Liver (tissue), 9 donors: Measurements from ENCODE around the gene TAB2. TPM values are rescaled to one million over a fixed set of nuclear protein-coding genes. Genes with fewer than 3 reads are reported as not detected.

ENCODE experiments used
- DNase-seq: peaks from one replicate; pipeline ENCODE4 v3.0.0-alpha.2; 2017; ENCODE audit warnings: low spot score
- H3K27ac ChIP-seq, 2 donors: one replicate each; pipeline ENCODE4 v1.7.0; 2013; ENCODE audit warnings: inconsistent platforms in 2 of 2, low read length in 2 of 2, control low read depth in 1 of 2, low read depth in 1 of 2, mild to moderate bottlenecking in 1 of 2
- H3K27me3 ChIP-seq, 4 donors: one replicate each; pipeline versions ENCODE4 v1.6.1 to v1.7.0; 2013; ENCODE audit warnings: low read length in 3 of 4, inconsistent platforms in 1 of 4, mild to moderate bottlenecking in 1 of 4, moderate library complexity in 1 of 4; ENCODE audit not compliant: control insufficient read depth in 4 of 4, insufficient read depth in 4 of 4
- H3K36me3 ChIP-seq, 4 donors: one replicate each; pipeline versions ENCODE4 v1.6.1 to v1.7.0; 2013; ENCODE audit warnings: low read length in 3 of 4, mild to moderate bottlenecking in 3 of 4, low read depth in 1 of 4, moderate library complexity in 1 of 4; ENCODE audit not compliant: control insufficient read depth in 4 of 4, insufficient read depth in 3 of 4
- H3K4me1 ChIP-seq, 4 donors: one replicate each; pipeline versions ENCODE4 v1.6.1 to v1.7.0; 2013; ENCODE audit warnings: low read length in 3 of 4, mild to moderate bottlenecking in 3 of 4, moderate library complexity in 1 of 4; ENCODE audit not compliant: control insufficient read depth in 4 of 4, insufficient read depth in 4 of 4
- H3K4me3 ChIP-seq, 3 donors: one replicate each; pipeline versions ENCODE4 v1.6.1 to v1.7.0; 2013; ENCODE audit warnings: low read length in 3 of 3, control low read depth in 1 of 3, low read depth in 1 of 3, mild to moderate bottlenecking in 1 of 3
- H3K9ac ChIP-seq, 2 donors: one replicate each; pipeline ENCODE4 v1.7.0; 2013; ENCODE audit warnings: low read length in 2 of 2, mild to moderate bottlenecking in 2 of 2, moderate library complexity in 2 of 2, control low read depth in 1 of 2, low read depth in 1 of 2
- H3K9me3 ChIP-seq, 4 donors: one replicate each; pipeline versions ENCODE4 v1.6.1 to v1.7.0; 2013; ENCODE audit warnings: low read length in 3 of 4; ENCODE audit not compliant: control insufficient read depth in 4 of 4
- EGR1 ChIP-seq, 2 donors: IDR thresholded peaks; 2 replicates each; pipeline ENCODE4 v1.6.1; 2016 to 2018; ENCODE audit warnings: antibody characterized with exemption in 2 of 2, low read depth in 2 of 2
- FOXA1 ChIP-seq: IDR thresholded peaks from 2 replicates; pipeline ENCODE4 v1.6.1; 2016; ENCODE audit warnings: antibody characterized with exemption
- FOXA2 ChIP-seq: IDR thresholded peaks from 2 replicates; pipeline ENCODE4 v1.6.1; 2016; ENCODE audit warnings: antibody characterized with exemption
- GABPA ChIP-seq, 2 donors: IDR thresholded peaks in 1 of 2; conservative IDR thresholded peaks in 1 of 2; 2 replicates each; pipeline ENCODE4 v1.6.1; 2016; ENCODE audit warnings: antibody characterized with exemption in 2 of 2, mild to moderate bottlenecking in 1 of 2, moderate library complexity in 1 of 2
- HNF4A ChIP-seq, 2 donors: conservative IDR thresholded peaks; 2 replicates each; pipeline ENCODE4 v1.6.1; 2016; ENCODE audit warnings: antibody characterized with exemption in 2 of 2, mild to moderate bottlenecking in 2 of 2
- HNF4G ChIP-seq: IDR thresholded peaks from 2 replicates; pipeline ENCODE4 v1.6.1; 2016; ENCODE audit warnings: antibody characterized with exemption
- JUND ChIP-seq, 2 donors: IDR thresholded peaks; 2 replicates each; pipeline ENCODE4 v1.6.1; 2016; ENCODE audit warnings: antibody characterized with exemption in 2 of 2
- NR2F2 ChIP-seq: IDR thresholded peaks from 2 replicates; pipeline ENCODE4 v1.6.1; 2016; ENCODE audit warnings: antibody characterized with exemption
- RAD21 ChIP-seq, 2 donors: IDR thresholded peaks; 2 replicates each; pipeline ENCODE4 v1.6.1; 2016; ENCODE audit warnings: antibody characterized with exemption in 2 of 2, mild to moderate bottlenecking in 2 of 2
- SP1 ChIP-seq: IDR thresholded peaks from 2 replicates; pipeline ENCODE4 v1.6.1; 2018; ENCODE audit warnings: antibody characterized with exemption, mild to moderate bottlenecking
- TAF1 ChIP-seq: conservative IDR thresholded peaks from 2 replicates; pipeline ENCODE4 v1.6.1; 2016; ENCODE audit warnings: antibody characterized with exemption, mild to moderate bottlenecking
- YY1 ChIP-seq: IDR thresholded peaks from 2 replicates; pipeline ENCODE4 v1.6.1; 2016; ENCODE audit warnings: antibody characterized with exemption, mild to moderate bottlenecking
- WGBS: extraction: QIAGEN DNeasy Blood & Tissue Kit; methylation state at CpG from one replicate; pipeline ENCODE4 v1.1.7; 2013; 5-methylcytosine and 5-hydroxymethylcytosine counted together
- polyA plus RNA-seq, 2 donors: library from polyadenylated mRNA; stranded (reverse) in 1 of 2; unstranded in 1 of 2; fragments of 200-250 nt in 1 of 2; fragments of >200 nt in 1 of 2; fragmentation: Nextera tagmentation in 1 of 2; extraction: Ambion mirVana in 1 of 2; gene quantifications; one replicate each; pipeline versions ENCODE4 v1.2.1 to v1.2.3, GENCODE V29; 2013 to 2015
- total RNA-seq, 2 donors: library from RNA; depleted of rRNA; stranded (reverse); fragments of >200 nt; gene quantifications; one replicate each; pipeline ENCODE4 v1.2.3, GENCODE V29; 2014
- TF ChIP-seq, protein P1 (sequence below): IDR thresholded peaks from 2 replicates; pipeline ENCODE4 v1.6.1; 2016; ENCODE audit warnings: antibody characterized with exemption
- TF ChIP-seq, protein P2 (sequence below): IDR thresholded peaks from 2 replicates; pipeline ENCODE4 v1.6.1; 2016; ENCODE audit warnings: antibody characterized with exemption
- TF ChIP-seq, protein P3 (sequence below): IDR thresholded peaks from 2 replicates; pipeline ENCODE4 v1.6.1; 2016; ENCODE audit warnings: antibody characterized with exemption, mild to moderate bottlenecking
- TF ChIP-seq, protein P4 (sequence below): fragments of 150-350 bp; IDR thresholded peaks from 2 replicates; pipeline ENCODE4 v1.5.1; 2017; ENCODE audit warnings: improper control_type of control experiment, low read depth, low read length; ENCODE audit not compliant: missing input control
- TF ChIP-seq, protein P5 (sequence below): IDR thresholded peaks from 2 replicates; pipeline ENCODE4 v1.6.1; 2016; ENCODE audit warnings: antibody characterized with exemption
- donor health status: healthy.
- donor health status: healthy.
- donor health status: healthy.
- donor health status: healthy.
- donor health status: healthy.

Gene TAB2
- total and polyA plus RNA-seq, 4 donors = 10.5 to 25.6 (median 18.0) TPM

DNA sequence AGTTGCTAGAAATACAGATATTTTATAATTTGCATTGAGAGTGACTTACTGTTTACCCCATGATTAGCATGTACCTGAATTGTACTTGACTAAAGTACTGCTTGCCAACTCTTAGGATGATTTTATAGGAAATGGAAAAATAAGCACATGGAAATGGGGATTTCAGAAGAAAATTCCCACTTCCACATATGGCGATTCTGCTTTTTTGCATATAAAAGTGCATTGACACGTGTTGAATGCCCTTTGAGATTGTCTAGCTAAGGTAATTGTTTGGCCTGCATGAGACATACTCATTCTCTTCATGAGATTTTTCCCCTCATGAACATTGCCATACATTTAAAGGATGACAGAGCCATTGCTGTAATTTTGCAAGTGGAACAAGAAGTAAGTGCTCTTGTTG is 10.1 kb downstream of the TAB2 start:
- Histone ChIP-seq H3K36me3 (no peaks in the 10 kb centered on the region), H3K9ac (no peak overlapping the region), H3K4me1 (peaks cover 5 to 29% (median 19%) of the 10 kb centered on the region in 4 donors), H3K27ac (no peak overlapping the region), H3K9me3 (no peaks in the 10 kb centered on the region), H3K27me3 (no peaks in the 10 kb centered on the region), H3K4me3 (no peak overlapping the region)
- TF ChIP-seq FOXA1 = no peak
- TF ChIP-seq YY1 = no peak
- TF ChIP-seq, protein P1, sequence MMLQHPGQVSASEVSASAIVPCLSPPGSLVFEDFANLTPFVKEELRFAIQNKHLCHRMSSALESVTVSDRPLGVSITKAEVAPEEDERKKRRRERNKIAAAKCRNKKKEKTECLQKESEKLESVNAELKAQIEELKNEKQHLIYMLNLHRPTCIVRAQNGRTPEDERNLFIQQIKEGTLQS = no peak
- TF ChIP-seq FOXA2 = no peak
- TF ChIP-seq, protein P2, sequence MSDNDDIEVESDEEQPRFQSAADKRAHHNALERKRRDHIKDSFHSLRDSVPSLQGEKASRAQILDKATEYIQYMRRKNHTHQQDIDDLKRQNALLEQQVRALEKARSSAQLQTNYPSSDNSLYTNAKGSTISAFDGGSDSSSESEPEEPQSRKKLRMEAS = no peak
- no peak for TF ChIP-seq JUND (IDR thresholded peaks at IDR 0.05)
- TF ChIP-seq HNF4G = no peak
- no peak for TF ChIP-seq RAD21 (IDR thresholded peaks at IDR 0.05)
- TF ChIP-seq TAF1 = no peak
- TF ChIP-seq, protein P3, sequence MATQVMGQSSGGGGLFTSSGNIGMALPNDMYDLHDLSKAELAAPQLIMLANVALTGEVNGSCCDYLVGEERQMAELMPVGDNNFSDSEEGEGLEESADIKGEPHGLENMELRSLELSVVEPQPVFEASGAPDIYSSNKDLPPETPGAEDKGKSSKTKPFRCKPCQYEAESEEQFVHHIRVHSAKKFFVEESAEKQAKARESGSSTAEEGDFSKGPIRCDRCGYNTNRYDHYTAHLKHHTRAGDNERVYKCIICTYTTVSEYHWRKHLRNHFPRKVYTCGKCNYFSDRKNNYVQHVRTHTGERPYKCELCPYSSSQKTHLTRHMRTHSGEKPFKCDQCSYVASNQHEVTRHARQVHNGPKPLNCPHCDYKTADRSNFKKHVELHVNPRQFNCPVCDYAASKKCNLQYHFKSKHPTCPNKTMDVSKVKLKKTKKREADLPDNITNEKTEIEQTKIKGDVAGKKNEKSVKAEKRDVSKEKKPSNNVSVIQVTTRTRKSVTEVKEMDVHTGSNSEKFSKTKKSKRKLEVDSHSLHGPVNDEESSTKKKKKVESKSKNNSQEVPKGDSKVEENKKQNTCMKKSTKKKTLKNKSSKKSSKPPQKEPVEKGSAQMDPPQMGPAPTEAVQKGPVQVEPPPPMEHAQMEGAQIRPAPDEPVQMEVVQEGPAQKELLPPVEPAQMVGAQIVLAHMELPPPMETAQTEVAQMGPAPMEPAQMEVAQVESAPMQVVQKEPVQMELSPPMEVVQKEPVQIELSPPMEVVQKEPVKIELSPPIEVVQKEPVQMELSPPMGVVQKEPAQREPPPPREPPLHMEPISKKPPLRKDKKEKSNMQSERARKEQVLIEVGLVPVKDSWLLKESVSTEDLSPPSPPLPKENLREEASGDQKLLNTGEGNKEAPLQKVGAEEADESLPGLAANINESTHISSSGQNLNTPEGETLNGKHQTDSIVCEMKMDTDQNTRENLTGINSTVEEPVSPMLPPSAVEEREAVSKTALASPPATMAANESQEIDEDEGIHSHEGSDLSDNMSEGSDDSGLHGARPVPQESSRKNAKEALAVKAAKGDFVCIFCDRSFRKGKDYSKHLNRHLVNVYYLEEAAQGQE = no peak
- no peak for TF ChIP-seq NR2F2
- no peak for TF ChIP-seq SP1
- TF ChIP-seq, protein P4, sequence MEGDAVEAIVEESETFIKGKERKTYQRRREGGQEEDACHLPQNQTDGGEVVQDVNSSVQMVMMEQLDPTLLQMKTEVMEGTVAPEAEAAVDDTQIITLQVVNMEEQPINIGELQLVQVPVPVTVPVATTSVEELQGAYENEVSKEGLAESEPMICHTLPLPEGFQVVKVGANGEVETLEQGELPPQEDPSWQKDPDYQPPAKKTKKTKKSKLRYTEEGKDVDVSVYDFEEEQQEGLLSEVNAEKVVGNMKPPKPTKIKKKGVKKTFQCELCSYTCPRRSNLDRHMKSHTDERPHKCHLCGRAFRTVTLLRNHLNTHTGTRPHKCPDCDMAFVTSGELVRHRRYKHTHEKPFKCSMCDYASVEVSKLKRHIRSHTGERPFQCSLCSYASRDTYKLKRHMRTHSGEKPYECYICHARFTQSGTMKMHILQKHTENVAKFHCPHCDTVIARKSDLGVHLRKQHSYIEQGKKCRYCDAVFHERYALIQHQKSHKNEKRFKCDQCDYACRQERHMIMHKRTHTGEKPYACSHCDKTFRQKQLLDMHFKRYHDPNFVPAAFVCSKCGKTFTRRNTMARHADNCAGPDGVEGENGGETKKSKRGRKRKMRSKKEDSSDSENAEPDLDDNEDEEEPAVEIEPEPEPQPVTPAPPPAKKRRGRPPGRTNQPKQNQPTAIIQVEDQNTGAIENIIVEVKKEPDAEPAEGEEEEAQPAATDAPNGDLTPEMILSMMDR = no peak
- DNase-seq = no peak
- WGBS = 91% methylated on average over 2 of the region's 2 CpGs

DNA sequence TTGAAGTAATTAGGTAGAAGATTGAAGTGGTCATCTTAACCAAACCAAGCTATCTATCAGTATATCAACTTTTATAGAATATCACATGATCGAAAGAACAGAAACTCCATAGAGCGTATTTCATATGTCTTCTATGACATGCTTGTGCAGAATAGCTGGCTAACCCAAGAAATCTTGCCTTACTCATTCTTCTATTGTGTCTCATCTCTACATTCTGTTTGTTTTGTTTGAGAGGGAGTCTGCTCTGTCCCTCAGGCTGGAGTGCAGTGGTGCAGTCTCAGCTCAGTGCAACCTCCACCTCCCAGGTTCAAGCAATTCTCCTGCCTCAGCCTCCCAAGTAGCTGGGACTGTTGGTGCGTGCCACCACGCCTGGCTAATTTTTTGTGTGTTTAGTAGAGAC is 10.6 kb downstream of the TAB2 start:
- no peak overlapping the region for H3K27ac ChIP-seq
- H3K27me3 ChIP-seq = no peaks in the 10 kb centered on the region
- no peaks in the 10 kb centered on the region for H3K9me3 ChIP-seq
- 98% methylated on average over 4 of the region's 4 CpGs for WGBS
- H3K4me3 ChIP-seq = no peak overlapping the region
- no peak for DNase-seq
- peaks cover 5 to 33% (median 22%) of the 10 kb centered on the region in 4 donors for H3K4me1 ChIP-seq
- H3K9ac ChIP-seq = no peak overlapping the region
- H3K36me3 ChIP-seq = no peaks in the 10 kb centered on the region
- TF ChIP-seq HNF4G = no peak
- no peak for TF ChIP-seq JUND (IDR thresholded peaks at IDR 0.05)
- TF ChIP-seq RAD21 (IDR thresholded peaks at IDR 0.05) = no peak
- no peak for TF ChIP-seq YY1
- TF ChIP-seq HNF4A (conservative IDR thresholded peaks at IDR 0.05) = no peak
- TF ChIP-seq, protein P3 = no peak
- TF ChIP-seq FOXA1 = no peak
- no peak for TF ChIP-seq FOXA2
- TF ChIP-seq TAF1 = no peak
- no peak for TF ChIP-seq GABPA (IDR thresholded peaks at IDR 0.05 in 1 of 2, conservative IDR thresholded peaks at IDR 0.05 in 1 of 2)
- TF ChIP-seq, protein P5, sequence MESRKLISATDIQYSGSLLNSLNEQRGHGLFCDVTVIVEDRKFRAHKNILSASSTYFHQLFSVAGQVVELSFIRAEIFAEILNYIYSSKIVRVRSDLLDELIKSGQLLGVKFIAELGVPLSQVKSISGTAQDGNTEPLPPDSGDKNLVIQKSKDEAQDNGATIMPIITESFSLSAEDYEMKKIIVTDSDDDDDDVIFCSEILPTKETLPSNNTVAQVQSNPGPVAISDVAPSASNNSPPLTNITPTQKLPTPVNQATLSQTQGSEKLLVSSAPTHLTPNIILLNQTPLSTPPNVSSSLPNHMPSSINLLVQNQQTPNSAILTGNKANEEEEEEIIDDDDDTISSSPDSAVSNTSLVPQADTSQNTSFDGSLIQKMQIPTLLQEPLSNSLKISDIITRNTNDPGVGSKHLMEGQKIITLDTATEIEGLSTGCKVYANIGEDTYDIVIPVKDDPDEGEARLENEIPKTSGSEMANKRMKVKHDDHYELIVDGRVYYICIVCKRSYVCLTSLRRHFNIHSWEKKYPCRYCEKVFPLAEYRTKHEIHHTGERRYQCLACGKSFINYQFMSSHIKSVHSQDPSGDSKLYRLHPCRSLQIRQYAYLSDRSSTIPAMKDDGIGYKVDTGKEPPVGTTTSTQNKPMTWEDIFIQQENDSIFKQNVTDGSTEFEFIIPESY = no peak
- no peak for TF ChIP-seq SP1
- TF ChIP-seq, protein P1 = no peak
- TF ChIP-seq EGR1 (IDR thresholded peaks at IDR 0.05; ENCODE audit: low read depth in 2 of 2) = no peak
- TF ChIP-seq NR2F2 = no peak
- TF ChIP-seq, protein P2 = no peak
